ENCODE results near the gene GPBP1L1. TPM values are rescaled to one million over a fixed set of nuclear protein-coding genes. Genes with fewer than 3 reads are reported as not detected.

The GPBP1L1 gene
- total and polyA plus RNA-seq, 9 of the 15 experiments (the other 6 are each of a cell fraction or from before 2014, with no cell fraction given) = 86.0 to 216 (median 138) TPM

- no peak overlapping the region for H3K4me2 ChIP-seq (ENCODE audit: insufficient read depth, low read length)
- no TSS peak for BruUV-seq (replicated peaks)
- TF ChIP-seq TFAP4 (CRISPR knock-in tag; IDR thresholded peaks at IDR 0.05; ENCODE audit: borderline replicate concordance) (no peak), ZNF354B (CRISPR knock-in tag; IDR thresholded peaks at IDR 0.05) (no peak), CHAMP1 (IDR thresholded peaks at IDR 0.05) (no peak), ZNF124 (CRISPR knock-in tag; IDR thresholded peaks at IDR 0.05) (no peak), RBFOX2 (IDR thresholded peaks at IDR 0.05; ENCODE audit: low read depth, low read length) (no peak), CREB1 (IDR thresholded peaks at IDR 0.05) (no peak), CREB1 (CRISPR knock-in tag; IDR thresholded peaks at IDR 0.05) (no peak), PKNOX1 (IDR thresholded peaks at IDR 0.05) (no peak)
- FAIRE-seq = no peak
- ATAC-seq = no peak
- in situ Hi-C loops (cut with MboI) (loop anchor here (25.0 kb wide), 1 partner anchor 558 kb away; the partner anchor contains the start of genes P3R3URF, POMGNT1 and TSPAN1), intact Hi-C loops (cut with micrococcal nuclease) (no loop called here)
- no peak overlapping the region for H2AFZ ChIP-seq (ENCODE audit: low read depth, low read length)
- ChIA-PET CTCF (ENCODE audit: low intra/inter-chr PET ratio) (no interaction called here), POLR2A (interaction anchor here (0.5 to 1.3 kb wide), 3 partner anchors 8 to 933 kb away, joined by 3 to 5 read pairs (median 3); no protein-coding TSS in a partner anchor)
- no peak overlapping the region for H3K4me3 ChIP-seq
- H3K9me1 ChIP-seq (ENCODE audit: control insufficient read depth, insufficient read depth, low read length) = no peaks in the 10 kb centered on the region
- no peaks in the 10 kb centered on the region for H3K79me2 ChIP-seq (ENCODE audit: control insufficient read depth, insufficient read depth, low read length)
- DNase-seq (ENCODE audit: extremely low read depth in 1 of 4, low spot score in 3 of 4) = no peak
- no peaks in the 10 kb centered on the region for H4K20me1 ChIP-seq (replicated peaks; ENCODE audit: control insufficient read depth, insufficient read depth, low read length)
- no peaks in the 10 kb centered on the region for H3K9me3 ChIP-seq (replicated peaks; ENCODE audit: control insufficient read depth, insufficient read depth, low read depth, low read length)
- H3K4me1 ChIP-seq (replicated peaks in 1 of 2; ENCODE audit: control insufficient read depth in 2 of 2, insufficient read depth in 2 of 2, low read length in 2 of 2) = no peaks in the 10 kb centered on the region
- H3K36me3 ChIP-seq (ENCODE audit: control insufficient read depth, insufficient read depth, low read length) = peaks cover 84% of the 10 kb centered on the region
- no peak overlapping the region for H3K9ac ChIP-seq (ENCODE audit: insufficient read depth in 1 of 2, low read depth in 2 of 2, low read length in 2 of 2)
- H3K27ac ChIP-seq (ENCODE audit: extremely low read depth, low read depth, low read length) = no peak overlapping the region
- H3K27me3 ChIP-seq (ENCODE audit: control insufficient read depth in 2 of 2, insufficient read depth in 2 of 2, low read length in 2 of 2) = no peaks in the 10 kb centered on the region; a peak in 1 of 5 replicates
These were observed 57.3 kb downstream of the GPBP1L1 start for GRCh38 chr1:45629035-45629434.

All from K562 (cell line).